Mesenchymal stem cell (in vitro differentiated cells and primary cell): Measurements from ENCODE around the gene TFPI2. TPM values are rescaled to one million over a fixed set of nuclear protein-coding genes. Genes with fewer than 3 reads are reported as not detected.

Experiments
- DNase-seq: peaks from one replicate; pipeline ENCODE4 v3.0.0-alpha.2; 2013
- H2AFZ ChIP-seq: one replicate; pipeline ENCODE4 v1.6.1; 2013; ENCODE audit warnings: low read depth, mild to moderate bottlenecking, control low read depth, inconsistent platforms, low read length, moderate library complexity
- H2AK5ac ChIP-seq: 2 replicates; pipeline ENCODE4 v1.6.1; 2013; ENCODE audit warnings: low read length, moderate library complexity, mild to moderate bottlenecking, inconsistent platforms; ENCODE audit not compliant: severe bottlenecking
- H2BK120ac ChIP-seq: one replicate; pipeline ENCODE4 v1.6.1; 2013; ENCODE audit warnings: low read depth, mild to moderate bottlenecking, inconsistent platforms, low read length, moderate library complexity
- H2BK12ac ChIP-seq, 2 experiments: one replicate each; pipeline ENCODE4 v1.6.1; 2013; ENCODE audit warnings: inconsistent platforms in 2 of 2, low read length in 2 of 2, mild to moderate bottlenecking in 2 of 2, moderate library complexity in 2 of 2, control low read depth in 1 of 2
- H2BK15ac ChIP-seq: one replicate; pipeline ENCODE4 v1.6.1; 2013; ENCODE audit warnings: mild to moderate bottlenecking, low read depth, inconsistent platforms; ENCODE audit not compliant: poor library complexity, severe bottlenecking
- H2BK5ac ChIP-seq: 2 replicates; pipeline ENCODE4 v1.6.1; 2013; ENCODE audit warnings: low read depth, mild to moderate bottlenecking, low read length, control low read depth, inconsistent platforms; ENCODE audit not compliant: poor library complexity, severe bottlenecking
- H3K14ac ChIP-seq, 2 experiments: one replicate each; pipeline ENCODE4 v1.6.1; 2013; ENCODE audit warnings: inconsistent platforms in 2 of 2, low read length in 2 of 2, control low read depth in 1 of 2, mild to moderate bottlenecking in 1 of 2, moderate library complexity in 1 of 2
- H3K18ac ChIP-seq, 2 experiments: one replicate each; pipeline ENCODE4 v1.6.1; 2013; ENCODE audit warnings: inconsistent platforms in 2 of 2, low read length in 2 of 2, control low read depth in 1 of 2, low read depth in 1 of 2, mild to moderate bottlenecking in 1 of 2
- H3K23ac ChIP-seq, 2 experiments: one replicate each; pipeline ENCODE4 v1.6.1; 2013; ENCODE audit warnings: inconsistent platforms in 2 of 2, low read length in 2 of 2, mild to moderate bottlenecking in 2 of 2, moderate library complexity in 2 of 2, control low read depth in 1 of 2
- H3K27ac ChIP-seq: 2 replicates; pipeline ENCODE4 v1.5.1; 2013; ENCODE audit warnings: mild to moderate bottlenecking, moderate library complexity, low read length, control low read depth, inconsistent platforms; ENCODE audit not compliant: poor library complexity, severe bottlenecking
- H3K27me3 ChIP-seq, 2 experiments: 2 replicates each; pipeline versions ENCODE4 v1.6.1 to v1.7.0; 2013; ENCODE audit warnings: low read length in 2 of 2, mild to moderate bottlenecking in 2 of 2, moderate library complexity in 2 of 2, control low read depth in 1 of 2, inconsistent platforms in 1 of 2; ENCODE audit not compliant: control insufficient read depth in 1 of 2, insufficient read depth in 1 of 2
- H3K36me3 ChIP-seq, 2 experiments: 2 replicates each; pipeline versions ENCODE4 v1.6.1 to v1.7.0; 2013; ENCODE audit warnings: low read length in 2 of 2, control low read depth in 1 of 2, inconsistent platforms in 1 of 2, low read depth in 1 of 2, mild to moderate bottlenecking in 1 of 2; ENCODE audit not compliant: insufficient read depth in 2 of 2, control insufficient read depth in 1 of 2
- H3K4ac ChIP-seq, 2 experiments: one replicate each; pipeline ENCODE4 v1.6.1; 2013; ENCODE audit warnings: inconsistent platforms in 2 of 2, low read length in 2 of 2, mild to moderate bottlenecking in 2 of 2, moderate library complexity in 2 of 2, control low read depth in 1 of 2, low read depth in 1 of 2
- H3K4me1 ChIP-seq: 2 replicates; pipeline ENCODE4 v1.6.1; 2013; ENCODE audit warnings: low read depth, low read length, control low read depth; ENCODE audit not compliant: control insufficient read depth, insufficient read depth
- H3K4me2 ChIP-seq: 2 replicates; pipeline ENCODE4 v1.6.1; 2013; ENCODE audit warnings: low read length, mild to moderate bottlenecking, inconsistent platforms; ENCODE audit not compliant: poor library complexity, severe bottlenecking
- H3K4me3 ChIP-seq, 2 experiments: 2 replicates each; pipeline versions ENCODE4 v1.5.1 to v1.7.0; 2013; ENCODE audit warnings: low read length in 2 of 2, mild to moderate bottlenecking in 2 of 2, control low read depth in 1 of 2, low read depth in 1 of 2; ENCODE audit not compliant: insufficient read depth in 1 of 2
- H3K79me1 ChIP-seq: replicated peaks from 2 replicates; pipeline ENCODE4 v1.6.1; 2013; ENCODE audit warnings: mild to moderate bottlenecking, control low read depth, low read length, inconsistent platforms; ENCODE audit not compliant: poor library complexity, severe bottlenecking
- H3K9ac ChIP-seq: 2 replicates; pipeline ENCODE4 v1.7.0; 2013; ENCODE audit warnings: mild to moderate bottlenecking, low read length, moderate library complexity
- H3K9me3 ChIP-seq: 2 replicates; pipeline ENCODE4 v1.7.0; 2013; ENCODE audit warnings: mild to moderate bottlenecking, low read length; ENCODE audit not compliant: control insufficient read depth
- H4K8ac ChIP-seq: one replicate; pipeline ENCODE4 v1.6.1; 2013; ENCODE audit warnings: inconsistent platforms, mild to moderate bottlenecking, low read length, moderate library complexity
- H4K91ac ChIP-seq: one replicate; pipeline ENCODE4 v1.6.1; 2013; ENCODE audit warnings: mild to moderate bottlenecking, low read length, inconsistent platforms
- WGBS: methylation state at CpG from one replicate; pipeline ENCODE4 v1.1.7; 2013; ENCODE audit warnings: mixed read lengths; 5-methylcytosine and 5-hydroxymethylcytosine counted together
- small RNA-seq: library from polyadenylated mRNA; stranded (forward); fragments of <200 nt; extraction: miRNeasy Mini kit (QIAGEN cat#:217004); gene quantifications from one replicate; pipeline ENCODE3, GENCODE V24; 2013; ENCODE audit warnings: low read depth

The TFPI2 gene

GRCh38 chr7:93836116-93836515 is 54.4 kb downstream of the TFPI2 start:
- Histone ChIP-seq H3K27me3 (no peaks in the 10 kb centered on the region), H2BK15ac (no peak overlapping the region), H3K9ac (peak overlapping the region; percentile 57), H2AK5ac (no peak overlapping the region), H3K4ac (no peak overlapping the region), H3K79me1 (no peaks in the 10 kb centered on the region), H3K9me3 (no peaks in the 10 kb centered on the region), H3K36me3 (no peaks in the 10 kb centered on the region), H3K23ac (no peak overlapping the region), H4K91ac (no peak overlapping the region), H3K14ac (no peak overlapping the region), H2AFZ (no peak overlapping the region), H2BK120ac (no peak overlapping the region), H2BK12ac (no peak overlapping the region), H3K4me3 (peak overlapping the region in 1 of 2 experiments; percentile 50), H3K27ac (no peak overlapping the region), H3K4me2 (no peak overlapping the region), H3K4me1 (no peaks in the 10 kb centered on the region), H2BK5ac (no peak overlapping the region), H4K8ac (no peak overlapping the region), H3K18ac (no peak overlapping the region)
- DNase-seq = peak; percentile 4
- WGBS = 76% methylated on average over 4 of the region's 4 CpGs

- no peak overlapping the region for H3K23ac ChIP-seq
- no peak overlapping the region for H2BK15ac ChIP-seq
- no peak overlapping the region for H2BK120ac ChIP-seq
- no peak overlapping the region for H4K91ac ChIP-seq
- H3K9ac ChIP-seq = peak overlapping the region; percentile 57
- H3K27me3 ChIP-seq = no peaks in the 10 kb centered on the region
- no peak overlapping the region for H3K18ac ChIP-seq
- no peak overlapping the region for H3K4me2 ChIP-seq
- H2AFZ ChIP-seq = no peak overlapping the region
- H4K8ac ChIP-seq = no peak overlapping the region
- H3K9me3 ChIP-seq = no peaks in the 10 kb centered on the region
- no CpG with 5 or more reads among the region's 1 CpG for WGBS
- peak overlapping the region in 1 of 2 experiments; percentile 50 for H3K4me3 ChIP-seq
- H3K4ac ChIP-seq = no peak overlapping the region
- H3K79me1 ChIP-seq = no peaks in the 10 kb centered on the region
- no peak overlapping the region for H3K27ac ChIP-seq
- no peak overlapping the region for H3K14ac ChIP-seq
- H3K4me1 ChIP-seq = no peaks in the 10 kb centered on the region
- no peak overlapping the region for H2AK5ac ChIP-seq
- H2BK12ac ChIP-seq = no peak overlapping the region
- H3K36me3 ChIP-seq = no peaks in the 10 kb centered on the region
- no peak overlapping the region for H2BK5ac ChIP-seq
- DNase-seq = no peak
Measured at GRCh38 chr7:93835702-93836101, 54.9 kb downstream of the TFPI2 start.

Small RNAs within 50 kb of the gene (small RNA-seq; reads per million reads assigned to genes)
- gene AC002076.2 = not detected
